ENCODE results near the gene SLC35F3.

Gene SLC35F3

DNA sequence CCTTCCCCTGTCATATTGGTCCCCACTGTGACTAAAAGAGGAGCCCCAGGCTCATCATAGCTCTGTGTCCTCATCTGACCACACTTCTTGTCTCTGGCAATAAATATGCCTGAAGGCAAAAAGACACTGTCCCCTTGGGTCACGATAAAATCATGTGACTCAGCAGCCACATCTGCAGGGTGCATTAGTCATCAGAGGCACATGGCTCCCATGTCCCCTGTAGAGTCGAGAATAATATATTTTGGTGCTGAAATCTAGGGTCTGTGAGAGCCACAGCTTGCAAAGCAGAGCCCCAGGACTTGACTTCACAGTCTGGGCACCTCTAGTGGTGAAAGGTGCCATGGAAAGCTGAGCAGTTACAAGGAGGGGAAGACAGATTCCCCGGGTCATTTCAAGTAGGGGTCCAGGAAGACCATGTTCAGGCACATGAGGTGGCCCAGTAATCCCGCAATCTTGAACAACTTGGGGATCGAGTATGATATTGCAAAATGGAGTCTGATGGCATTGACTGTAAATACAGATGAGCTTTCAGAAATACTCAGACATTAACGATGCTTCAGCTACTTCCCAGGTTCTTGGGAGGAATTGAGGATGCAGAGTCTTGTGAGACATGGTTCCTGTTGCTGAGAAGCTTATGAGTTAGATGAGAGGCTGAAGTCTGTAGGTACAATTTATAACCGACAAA lies 68.6 kb downstream of the SLC35F3 start:
- DNase-seq: no peak

DNA sequence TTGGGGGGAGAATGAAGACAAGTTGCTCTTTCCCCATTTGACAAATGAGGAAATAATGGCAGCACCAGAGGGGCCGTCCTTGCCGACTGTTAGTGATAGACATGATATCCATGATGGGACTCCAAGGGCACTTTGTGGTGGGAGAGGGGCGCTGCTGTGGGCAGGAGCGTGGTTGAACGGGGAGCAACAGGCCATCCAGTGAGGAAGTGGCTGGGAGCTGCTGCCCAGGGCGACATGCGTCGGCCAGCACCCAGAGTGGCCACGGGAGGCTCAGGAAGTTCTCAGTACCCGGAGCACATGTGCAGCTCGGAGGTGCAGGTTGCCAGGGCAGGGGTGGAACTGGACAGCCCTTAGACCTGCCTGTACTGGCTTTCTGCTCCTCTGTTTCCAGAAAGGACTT lies 71.0 kb downstream of the SLC35F3 start:
- DNase-seq: no peak

DNA sequence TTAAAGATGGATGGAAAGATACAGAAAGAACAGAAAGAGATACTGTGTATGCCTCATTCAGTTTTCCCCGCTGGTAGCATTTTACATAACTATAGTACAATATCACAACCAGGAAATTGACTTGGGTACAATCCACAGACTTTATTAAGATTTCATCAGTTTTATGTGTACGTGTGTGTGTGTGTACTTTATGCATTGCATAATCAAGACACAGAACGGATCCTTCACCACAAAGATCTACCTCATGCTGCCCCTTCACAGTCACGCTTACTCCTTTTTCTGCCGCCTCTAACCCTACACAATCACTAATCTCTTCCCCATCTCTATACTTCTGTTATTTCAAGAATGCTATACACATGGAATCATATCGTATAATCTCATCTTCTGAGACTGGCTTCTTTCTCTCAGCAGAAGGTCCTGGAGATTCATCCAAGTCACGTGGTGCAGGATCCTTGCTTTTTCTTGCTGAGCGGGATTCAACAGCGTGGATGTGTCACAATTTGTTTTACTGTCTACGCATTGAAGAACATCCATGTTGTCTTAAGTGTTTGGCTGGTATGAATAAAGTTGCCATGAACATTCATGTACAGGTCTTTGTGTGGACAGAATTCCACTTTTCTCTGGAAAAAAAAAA lies 76.7 kb downstream of the SLC35F3 start:
- no peak for DNase-seq

DNA sequence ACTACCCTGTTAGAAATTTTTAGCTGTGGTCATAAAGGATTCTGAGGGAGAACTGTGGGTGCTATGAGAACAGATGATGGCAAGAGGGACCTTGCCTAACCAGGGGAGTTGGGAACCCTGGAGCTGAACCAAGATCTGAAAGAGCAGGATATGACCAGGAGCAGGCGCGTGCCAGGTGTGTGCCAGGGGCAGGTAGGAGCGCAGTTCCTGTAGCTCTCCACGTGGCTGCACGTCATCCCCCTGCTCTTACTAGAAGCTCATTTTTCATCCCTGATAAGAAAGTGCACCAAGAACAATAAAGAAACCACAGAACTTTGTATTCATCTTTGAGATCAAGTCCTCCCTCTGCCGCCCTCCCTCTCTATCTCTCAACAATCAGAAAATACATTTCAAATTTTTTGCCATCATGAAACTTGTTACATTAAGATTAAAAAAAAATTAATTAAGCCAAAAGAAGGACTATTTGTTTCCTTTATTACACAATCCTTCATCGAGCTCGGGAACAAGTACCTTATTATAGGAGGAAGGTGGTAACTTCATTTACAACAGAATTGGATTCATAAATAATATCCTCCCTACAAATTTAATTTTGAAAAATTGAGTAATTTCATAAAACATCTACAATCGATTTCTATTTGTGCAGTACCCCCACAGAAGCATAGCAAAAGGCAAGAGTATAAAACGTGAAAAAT lies 78.5 kb downstream of the SLC35F3 start:
- no peak for DNase-seq

DNA sequence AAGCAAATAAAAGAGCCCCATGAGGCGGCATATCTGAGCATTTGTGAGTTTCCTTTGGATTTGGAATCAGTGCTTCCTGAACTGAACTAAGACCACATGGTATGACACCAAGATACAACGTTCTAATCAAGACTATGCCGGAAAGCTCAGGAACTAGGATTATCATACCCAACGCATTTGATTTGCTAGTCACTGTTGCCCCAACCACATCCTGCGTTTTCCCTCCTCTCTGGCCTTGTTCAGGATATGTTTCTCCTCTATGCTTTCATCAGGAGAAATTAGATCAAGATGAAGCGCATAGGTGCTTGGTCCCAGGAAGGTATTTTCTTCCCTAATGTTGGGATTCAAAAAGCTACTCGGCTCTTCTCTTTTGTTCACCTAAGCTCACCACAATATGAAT lies 79.3 kb downstream of the SLC35F3 start:
- no peak for DNase-seq

DNA sequence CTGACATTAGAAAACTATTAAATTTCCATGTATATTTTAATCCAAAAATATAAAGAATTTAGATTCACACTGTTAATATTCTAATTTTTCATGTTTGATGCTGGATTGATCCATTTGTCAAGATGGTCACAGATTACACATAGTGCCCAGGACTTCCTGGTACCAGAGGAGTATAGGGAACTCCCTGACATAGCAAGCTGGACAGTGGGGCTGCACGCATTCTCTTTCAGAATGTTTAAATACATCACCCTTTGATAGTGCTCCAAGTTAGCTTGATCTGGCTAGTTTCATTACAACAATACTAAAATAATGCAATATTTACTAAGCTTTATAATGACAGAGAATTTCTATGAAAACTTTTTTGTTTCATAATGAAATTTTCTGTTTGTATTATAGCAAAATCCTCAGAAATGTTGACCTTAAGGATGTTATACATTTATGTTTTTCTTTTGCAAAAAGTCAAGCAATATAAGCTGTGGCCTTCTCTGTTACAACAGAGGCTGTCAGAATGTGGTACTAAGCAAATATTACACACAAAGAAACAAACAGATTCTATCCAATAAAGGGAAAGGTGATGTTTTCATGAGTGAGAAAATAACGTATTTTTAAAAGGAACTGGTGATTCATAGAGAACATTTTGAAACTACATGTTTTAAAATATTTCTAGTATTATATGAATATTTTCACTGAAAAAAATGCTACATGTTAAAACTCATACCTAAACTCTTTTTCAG lies 84.7 kb downstream of the SLC35F3 start:
- DNase-seq: no peak

DNA sequence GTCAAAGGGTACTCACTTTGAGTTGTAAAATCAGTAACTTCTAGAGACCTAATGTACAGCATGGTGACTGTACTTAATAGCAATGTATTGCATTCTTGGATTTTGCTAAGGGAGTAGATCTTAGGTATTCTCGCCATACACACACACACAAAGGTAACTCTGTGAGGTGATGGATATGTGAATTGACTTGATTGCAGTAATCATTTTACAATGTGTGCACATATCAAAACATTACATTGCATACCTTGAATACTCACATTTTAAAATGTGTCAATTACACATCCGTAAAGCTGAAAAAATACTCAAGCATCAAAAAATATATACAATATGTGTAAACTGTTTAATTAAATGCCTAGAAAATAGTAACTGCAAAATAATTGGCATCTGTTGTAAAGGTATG lies 86.0 kb downstream of the SLC35F3 start:
- no peak for DNase-seq

DNA sequence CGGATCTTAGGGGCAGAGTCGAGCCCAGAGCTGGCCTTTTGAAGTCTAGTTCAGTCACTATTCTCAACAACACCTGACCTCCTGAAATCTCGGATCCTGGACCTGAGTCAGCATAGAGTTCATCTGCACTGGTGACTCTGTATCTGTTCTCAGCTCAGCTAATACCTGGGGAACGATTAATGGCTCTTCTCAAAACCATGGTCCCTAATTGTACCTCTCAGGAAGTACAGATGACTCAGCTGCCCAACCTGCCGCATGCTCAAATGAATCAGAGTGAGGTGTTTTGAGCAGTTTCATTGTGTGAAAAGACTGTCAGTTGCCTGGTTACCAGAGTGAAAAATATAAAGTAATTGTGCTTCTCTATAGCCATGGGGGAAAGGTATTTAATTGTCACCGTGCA lies 89.2 kb downstream of the SLC35F3 start:
- no peak for DNase-seq

DNA sequence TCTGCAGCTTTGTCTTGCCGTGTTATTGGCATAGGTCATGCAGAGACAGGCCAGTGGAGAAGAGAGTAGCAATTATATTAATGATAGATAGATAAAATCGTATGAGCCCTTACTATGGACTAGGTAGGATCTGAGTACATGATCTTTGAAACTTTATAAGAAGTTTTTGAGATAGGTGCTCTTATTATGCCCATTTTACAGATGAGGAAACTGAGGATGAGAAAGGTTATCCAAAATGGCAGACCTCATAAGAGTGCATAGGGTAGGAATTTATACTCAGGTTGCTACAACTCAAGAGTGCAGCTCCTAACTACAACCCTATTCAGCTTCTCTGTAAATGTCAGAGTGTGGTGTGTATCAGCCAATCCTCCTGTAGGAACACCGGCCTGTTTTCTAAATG lies 89.6 kb downstream of the SLC35F3 start:
- DNase-seq: no peak

DNA sequence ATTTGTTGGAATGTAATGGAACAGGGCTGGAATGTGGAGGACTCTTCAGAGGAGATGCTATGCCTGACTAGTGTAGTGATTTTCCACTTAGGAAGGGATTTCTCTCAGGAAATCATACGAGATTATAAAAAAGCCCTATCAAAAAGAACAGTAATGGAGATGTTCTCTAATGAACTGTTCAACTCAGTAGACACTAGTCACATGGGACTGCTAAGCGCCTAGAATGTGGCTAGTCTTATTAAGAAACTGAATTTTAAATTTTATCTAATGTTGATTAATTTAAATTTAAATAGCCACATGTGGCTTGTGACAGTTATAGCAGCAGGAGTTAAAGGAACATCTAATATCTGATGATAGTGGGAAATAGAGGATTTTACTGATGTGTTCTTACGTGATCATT lies 94.0 kb downstream of the SLC35F3 start:
- no peak for DNase-seq

DNA sequence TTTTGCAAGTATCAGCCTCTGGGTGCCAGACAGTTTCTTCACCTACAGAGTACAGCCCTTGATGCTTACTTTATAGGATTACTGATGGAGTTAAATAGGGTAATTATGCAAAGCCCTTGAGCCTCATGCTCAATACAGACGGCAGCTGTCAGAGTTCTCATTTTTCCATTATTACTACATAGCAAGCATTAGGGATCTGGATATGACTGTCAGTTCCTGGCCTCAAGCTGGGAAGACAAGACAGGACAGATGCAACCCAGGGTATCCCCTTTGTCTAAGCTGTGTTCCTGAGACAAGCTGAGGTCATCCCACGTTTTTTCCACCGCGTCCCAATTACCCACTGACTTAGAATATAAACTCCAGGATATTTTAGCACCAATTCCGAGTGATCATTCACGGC lies 94.4 kb downstream of the SLC35F3 start:
- no peak for DNase-seq

DNA sequence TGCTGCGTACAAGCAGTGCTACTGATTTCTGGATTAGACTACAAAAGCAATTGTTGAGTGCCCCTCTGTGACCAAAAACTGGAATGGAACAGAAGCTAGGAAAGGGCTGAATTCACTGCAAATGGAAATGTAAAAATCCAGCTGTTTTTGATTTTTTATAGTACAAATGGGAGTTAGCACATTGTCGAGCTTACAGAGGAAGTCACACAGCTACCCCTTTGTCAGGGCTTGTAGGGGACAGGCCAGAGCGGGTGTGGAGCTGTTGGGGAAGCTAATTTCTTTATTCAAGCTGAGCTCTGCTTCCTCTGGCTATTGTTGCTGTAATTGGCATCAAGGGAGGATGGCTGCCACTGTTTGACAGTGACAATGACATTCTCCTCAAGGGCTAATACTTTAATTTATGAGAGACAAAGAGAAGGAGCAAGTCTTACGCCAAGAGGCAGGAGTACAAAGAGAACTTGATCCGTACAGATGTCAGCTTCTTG lies 96.1 kb downstream of the SLC35F3 start:
- DNase-seq: no peak

DNA sequence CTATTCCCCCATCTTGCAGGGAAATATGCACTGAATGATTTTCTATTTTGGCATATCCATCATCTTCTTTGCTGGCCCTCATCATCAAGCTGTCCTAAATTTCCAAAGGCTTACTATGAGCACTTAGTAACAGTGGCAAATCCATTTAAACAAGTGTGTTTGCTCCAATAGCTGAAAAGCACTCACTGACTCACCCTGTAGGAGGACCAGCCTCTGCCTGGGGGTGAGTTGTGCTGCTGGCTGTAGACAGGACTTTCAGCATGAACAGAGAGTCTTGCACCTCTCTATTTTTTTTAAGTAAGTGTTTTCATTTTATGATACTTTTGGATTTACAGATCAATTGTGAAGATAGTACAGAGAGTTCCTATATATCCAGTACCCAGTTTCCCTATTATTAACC lies 97.3 kb downstream of the SLC35F3 start:
- no peak for DNase-seq

DNA sequence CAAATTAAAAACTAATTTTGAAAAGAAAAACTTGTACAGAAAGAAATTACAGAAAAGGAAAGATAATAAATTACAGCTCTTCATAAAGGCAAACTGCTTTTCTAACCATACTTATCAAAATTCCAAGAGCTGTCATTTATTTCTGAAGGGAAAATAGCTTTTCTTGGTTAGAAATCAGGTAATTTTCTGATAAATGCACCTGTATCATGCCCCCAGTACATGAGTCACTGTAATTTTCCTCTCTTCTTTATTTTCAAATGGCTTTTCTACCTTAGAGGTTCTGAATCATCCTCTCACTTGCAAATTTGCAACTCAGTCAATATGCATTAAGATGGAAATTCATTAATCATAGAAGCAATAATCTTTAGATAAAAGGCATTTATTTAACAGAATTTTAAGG lies 100.1 kb downstream of the SLC35F3 start:
- no peak for DNase-seq

DNA sequence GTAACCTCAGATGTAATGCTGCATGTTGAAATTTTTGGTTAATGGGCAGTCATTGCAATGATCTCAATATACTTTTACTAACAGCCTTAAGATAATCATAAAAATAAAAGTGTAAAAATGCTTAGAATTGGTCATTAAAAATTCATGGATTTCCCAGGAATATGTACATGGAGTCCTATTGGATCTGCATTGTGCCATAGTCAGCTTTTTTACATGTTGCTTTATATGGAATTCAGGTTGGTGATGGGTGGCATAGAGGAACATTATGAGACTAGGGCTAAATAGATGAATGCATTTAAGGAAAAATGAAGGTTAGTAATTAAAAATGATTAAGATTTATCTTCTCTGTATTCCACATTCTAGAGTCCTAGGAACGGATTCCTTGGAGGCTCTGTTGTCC lies 103.2 kb downstream of the SLC35F3 start:
- no peak for DNase-seq

DNA sequence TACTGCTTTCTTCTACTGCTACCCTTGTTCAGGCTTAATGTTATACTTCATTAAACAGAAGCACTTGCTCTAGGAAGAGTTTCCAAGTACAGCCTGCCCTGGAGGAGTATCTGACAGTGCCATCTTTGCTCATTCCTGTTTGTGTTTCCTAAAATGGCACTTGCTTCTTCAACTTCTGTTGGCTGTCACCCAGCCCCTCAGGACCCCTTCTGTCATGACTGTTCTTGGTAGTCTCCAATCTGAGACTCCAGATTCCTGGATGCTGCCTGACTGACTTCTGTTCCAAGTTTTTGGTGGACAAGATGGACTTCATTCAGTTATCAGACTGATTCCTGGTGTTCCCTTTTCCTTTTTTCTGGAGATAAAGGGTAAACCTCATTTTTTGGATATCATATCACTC lies 104.1 kb downstream of the SLC35F3 start:
- DNase-seq: no peak

DNA sequence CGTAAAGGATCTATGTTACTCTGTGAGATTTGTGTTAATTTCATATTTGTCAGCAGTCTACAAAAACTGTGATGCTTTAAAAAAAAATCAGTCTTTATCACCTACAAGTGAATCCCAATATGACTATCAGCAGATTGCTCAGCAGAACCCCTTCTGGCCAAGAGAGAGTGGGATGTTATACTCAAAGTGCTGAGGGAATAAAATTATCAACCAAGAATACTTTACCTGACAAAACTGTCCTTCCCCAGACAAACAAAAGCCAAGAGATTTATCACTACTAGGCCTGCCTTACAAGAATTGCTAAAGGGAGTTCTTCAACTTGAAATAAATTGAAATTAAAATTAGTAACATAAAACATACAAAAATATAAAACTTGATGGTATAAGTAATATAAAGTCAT lies 105.2 kb downstream of the SLC35F3 start:
- no peak for DNase-seq

DNA sequence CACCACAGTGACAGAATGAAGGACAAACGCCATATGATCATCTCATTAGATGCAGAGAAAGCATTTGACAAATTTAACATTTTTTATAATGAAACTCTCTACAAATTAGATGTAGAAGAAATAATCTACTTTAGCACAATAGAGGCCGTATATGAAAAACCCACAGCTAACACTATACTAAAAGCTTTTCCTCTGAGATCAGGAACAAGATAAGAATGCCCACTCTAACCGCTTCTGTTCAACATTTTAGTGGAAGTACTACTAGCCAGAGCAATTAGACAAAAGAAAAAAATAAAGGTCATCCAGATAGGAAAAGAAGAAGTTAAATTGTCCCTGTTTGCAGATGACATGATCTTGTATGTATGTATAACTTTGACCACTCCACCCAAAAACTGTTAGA lies 109.7 kb downstream of the SLC35F3 start:
- no peak for DNase-seq

DNA sequence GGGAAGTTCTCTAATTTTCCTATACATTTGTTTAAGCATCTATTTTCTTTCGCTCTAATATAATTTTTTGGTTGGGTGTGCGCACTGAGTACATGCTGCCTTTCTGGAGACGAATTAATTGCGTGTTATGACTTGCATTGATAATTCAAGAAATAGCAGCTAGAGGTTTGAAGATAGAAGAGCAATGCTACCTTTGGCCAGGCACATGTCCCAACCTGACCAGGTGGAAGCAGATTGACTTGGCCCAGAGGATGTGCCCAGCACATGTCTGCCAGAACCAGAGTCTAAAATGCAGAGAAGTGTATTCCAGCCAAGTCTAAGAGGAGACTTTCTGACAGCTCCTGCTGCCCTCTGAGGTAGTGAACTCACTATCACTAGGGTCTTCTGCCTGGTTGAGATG lies 114.3 kb downstream of the SLC35F3 start:
- no peak for DNase-seq

DNA sequence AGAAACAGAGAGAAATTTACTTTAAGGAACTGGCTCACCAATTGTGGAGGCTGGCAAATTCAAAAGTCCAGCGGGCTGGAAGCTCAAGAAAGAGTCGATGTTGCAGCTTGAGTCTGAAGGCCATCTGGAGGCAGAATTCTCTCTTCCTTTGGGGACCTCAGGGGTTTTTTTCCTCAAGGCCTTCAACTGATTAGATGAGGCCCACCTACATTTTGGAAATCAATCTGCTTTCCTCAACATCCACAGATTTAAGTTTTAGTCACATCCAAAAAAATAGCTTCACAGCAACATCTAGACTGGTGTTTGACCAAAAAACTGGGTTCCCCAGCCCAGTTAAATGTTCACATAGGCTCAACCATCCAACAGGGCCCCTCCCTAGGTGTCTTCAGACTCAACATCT lies 114.9 kb downstream of the SLC35F3 start:
- no peak for DNase-seq

DNA sequence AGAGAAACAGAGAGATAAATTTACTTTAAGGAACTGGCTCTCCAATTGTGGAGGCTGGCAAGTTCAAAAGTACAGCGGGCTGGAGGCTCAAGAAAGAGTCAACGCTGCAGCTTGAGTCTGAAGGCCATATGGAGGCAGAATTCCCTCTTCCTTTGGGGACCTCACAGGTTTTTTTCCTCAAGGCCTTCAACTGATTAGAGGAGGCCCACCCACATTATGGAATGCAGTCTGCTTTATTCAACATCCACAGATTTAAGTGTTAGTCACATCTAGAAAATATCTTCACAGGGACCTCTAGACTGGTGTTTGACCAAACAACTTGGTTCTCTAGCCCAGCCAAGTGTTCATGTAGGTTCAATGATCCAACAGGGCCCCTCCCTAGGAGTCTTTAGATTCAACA lies 117.8 kb downstream of the SLC35F3 start:
- DNase-seq: no peak

DNA sequence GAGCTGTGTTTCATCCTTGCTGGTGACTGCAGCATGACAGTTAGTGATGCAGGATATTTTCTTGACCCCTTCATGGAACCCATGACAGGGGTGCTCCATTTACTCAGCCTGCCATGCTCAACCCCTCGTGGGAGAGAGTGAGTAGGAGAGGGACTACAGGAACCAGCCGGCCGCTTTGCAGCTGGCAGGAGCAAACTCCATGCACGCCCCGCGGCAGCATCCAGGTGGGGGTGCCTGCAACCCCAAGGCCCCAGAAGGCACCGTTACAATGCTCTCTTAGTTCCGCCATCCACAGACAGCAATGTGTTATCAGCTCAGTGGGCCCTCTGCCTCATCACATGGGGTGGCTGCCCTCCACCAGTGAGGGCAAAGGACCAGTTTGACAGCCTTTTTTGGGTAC lies 135.1 kb downstream of the SLC35F3 start:
- DNase-seq: no peak

Data from fibroblast of skin of scalp (primary cell).